Natural killer cell treated with Interleukin-12 subunit alpha and Interleukin-12 subunit beta and Interleukin-15 and Interleukin-18, amount 100 ng/mL, for 72 hours (primary cell): ENCODE data around the gene SPANXD. TPM values are rescaled to one million over a fixed set of nuclear protein-coding genes. Genes with fewer than 3 reads are reported as not detected.
"Not testable (repeated sequence)": the region's sequence is repeated elsewhere in the genome, so short reads cannot be mapped to it uniquely, and the experiment has no call there.

Experiments used
- ATAC-seq, 2 donors: fragments of 150-1000 bp; cut with Tn5 transposase in 1 of 2; sonication (Bioruptor Pico), chemical (Tn5 transposase) in 1 of 2; 2 replicates each; pipeline ENCODE4 v1.10.0; 2021
- DNase-seq: peaks from one replicate; pipeline ENCODE4 v3.0.0; 2022; ENCODE audit warnings: low spot score
- H3K27ac Mint-ChIP-seq, 2 donors: 1 replicate in 1 of 2; 2 replicates in 1 of 2; pipeline ENCODE4 v1.8.0; 2022; ENCODE audit warnings: mixed read lengths in 2 of 2, mild to moderate bottlenecking in 1 of 2, moderate library complexity in 1 of 2
- H3K27me3 Mint-ChIP-seq, 2 donors: 1 replicate in 1 of 2; 2 replicates in 1 of 2; pipeline ENCODE4 v1.8.0; 2022; ENCODE audit warnings: mixed read lengths in 2 of 2
- H3K36me3 Mint-ChIP-seq: one replicate; pipeline ENCODE4 v1.8.0; 2022; ENCODE audit warnings: mixed read lengths
- H3K4me1 Mint-ChIP-seq, 2 donors: 1 replicate in 1 of 2; 2 replicates in 1 of 2; pipeline ENCODE4 v1.8.0; 2022; ENCODE audit warnings: low read depth in 2 of 2, mixed read lengths in 2 of 2, mild to moderate bottlenecking in 1 of 2
- H3K4me3 Mint-ChIP-seq: one replicate; pipeline ENCODE4 v1.8.0; 2022; ENCODE audit warnings: mixed read lengths
- H3K9me3 Mint-ChIP-seq: 2 replicates; pipeline ENCODE4 v1.8.0; 2022; ENCODE audit warnings: mixed read lengths
- total RNA-seq, 2 donors: library from RNA; stranded (reverse); gene quantifications; one replicate each; pipeline ENCODE4 v1.2.3, GENCODE V29; 2022

SPANXD gene
- total RNA-seq = not detected

GRCh38 chrX:141698639-141699038, at the start of gene SPANXD:
Gene SPANXD (minus strand): TSS chrX:141698739. CDS start chrX:141698405, 334 bp downstream.
- not testable (repeated sequence) for H3K9me3 Mint-ChIP-seq, H3K27ac Mint-ChIP-seq, ATAC-seq, H3K4me1 Mint-ChIP-seq, H3K4me3 Mint-ChIP-seq, H3K36me3 Mint-ChIP-seq, H3K27me3 Mint-ChIP-seq, DNase-seq

GRCh38 chrX:141742666-141743065, 44.1 kb upstream of the SPANXD start:
- H3K27ac Mint-ChIP-seq = no peak overlapping the region
- no peaks in the 10 kb centered on the region for H3K4me1 Mint-ChIP-seq
- peaks cover 5% of the 10 kb centered on the region for H3K9me3 Mint-ChIP-seq
- DNase-seq = no peak
- H3K36me3 Mint-ChIP-seq = no peaks in the 10 kb centered on the region
- no peaks in the 10 kb centered on the region for H3K27me3 Mint-ChIP-seq
- H3K4me3 Mint-ChIP-seq = no peak overlapping the region
- no peak for ATAC-seq

GRCh38 chrX:141736656-141737055, 38.1 kb upstream of the SPANXD start:
- Mint-ChIP-seq H3K9me3 (no peaks in the 10 kb centered on the region), H3K27me3 (no peaks in the 10 kb centered on the region), H3K27ac (no peak overlapping the region), H3K36me3 (no peaks in the 10 kb centered on the region), H3K4me1 (no peaks in the 10 kb centered on the region), H3K4me3 (no peak overlapping the region)
- DNase-seq (no peak), ATAC-seq (no peak)

GRCh38 chrX:141733371-141733770, 34.8 kb upstream of the SPANXD start:
- ATAC-seq (no peak), DNase-seq (no peak)
- Mint-ChIP-seq H3K9me3 (no peaks in the 10 kb centered on the region), H3K4me3 (no peak overlapping the region), H3K36me3 (no peaks in the 10 kb centered on the region), H3K27me3 (no peaks in the 10 kb centered on the region), H3K4me1 (no peaks in the 10 kb centered on the region), H3K27ac (no peak overlapping the region)

GRCh38 chrX:141732031-141732430, 33.5 kb upstream of the SPANXD start:
- DNase-seq (no peak), ATAC-seq (no peak)
- Mint-ChIP-seq H3K27ac (no peak overlapping the region), H3K4me1 (no peaks in the 10 kb centered on the region), H3K9me3 (no peaks in the 10 kb centered on the region), H3K27me3 (peaks cover 0 to 2% of the 10 kb centered on the region in 2 donors), H3K4me3 (no peak overlapping the region), H3K36me3 (no peaks in the 10 kb centered on the region)

- H3K36me3 Mint-ChIP-seq = no peaks in the 10 kb centered on the region
- DNase-seq (no peak), ATAC-seq (no peak)
- peaks cover 0 to 4% of the 10 kb centered on the region in 2 donors for H3K27me3 Mint-ChIP-seq
- H3K27ac Mint-ChIP-seq = no peak overlapping the region
- H3K9me3 Mint-ChIP-seq = peaks cover 6% of the 10 kb centered on the region
- no peaks in the 10 kb centered on the region for H3K4me1 Mint-ChIP-seq
- H3K4me3 Mint-ChIP-seq = no peak overlapping the region
These were observed 25.6 kb upstream of the SPANXD start for GRCh38 chrX:141724186-141724585.

- ATAC-seq (no peak), DNase-seq (no peak)
- no peaks in the 10 kb centered on the region for H3K36me3 Mint-ChIP-seq
- H3K9me3 Mint-ChIP-seq = no peaks in the 10 kb centered on the region
- H3K4me3 Mint-ChIP-seq = no peak overlapping the region
- H3K27ac Mint-ChIP-seq = no peak overlapping the region
- H3K27me3 Mint-ChIP-seq = no peaks in the 10 kb centered on the region
- H3K4me1 Mint-ChIP-seq = no peaks in the 10 kb centered on the region
These were observed 16.1 kb upstream of the SPANXD start for GRCh38 chrX:141714680-141715079.

- Mint-ChIP-seq H3K9me3 (no peaks in the 10 kb centered on the region), H3K4me3 (no peak overlapping the region), H3K27me3 (no peaks in the 10 kb centered on the region), H3K4me1 (no peaks in the 10 kb centered on the region), H3K36me3 (no peaks in the 10 kb centered on the region), H3K27ac (no peak overlapping the region)
- ATAC-seq (no peak), DNase-seq (no peak)
These were observed 2.5 kb upstream of the SPANXD start for GRCh38 chrX:141701072-141701471.

- Mint-ChIP-seq H3K9me3 (peaks cover 6% of the 10 kb centered on the region), H3K27me3 (peaks cover 0 to 3% of the 10 kb centered on the region in 2 donors), H3K36me3 (no peaks in the 10 kb centered on the region), H3K4me3 (no peak overlapping the region), H3K4me1 (no peaks in the 10 kb centered on the region), H3K27ac (no peak overlapping the region)
- DNase-seq = no peak
- ATAC-seq = no peak
These were observed 24.6 kb downstream of the SPANXD start for GRCh38 chrX:141673946-141674345.

- Mint-ChIP-seq H3K4me3 (no peak overlapping the region), H3K9me3 (peaks cover 6% of the 10 kb centered on the region), H3K27me3 (peaks cover 0 to 3% of the 10 kb centered on the region in 2 donors), H3K4me1 (no peaks in the 10 kb centered on the region), H3K27ac (no peak overlapping the region), H3K36me3 (no peaks in the 10 kb centered on the region)
- ATAC-seq = no peak
- DNase-seq = no peak
These were observed 28.9 kb downstream of the SPANXD start for GRCh38 chrX:141669689-141670088.

GRCh38 chrX:141668371-141668770, 30.2 kb downstream of the SPANXD start:
- peaks cover 6% of the 10 kb centered on the region for H3K9me3 Mint-ChIP-seq
- H3K36me3 Mint-ChIP-seq = no peaks in the 10 kb centered on the region
- no peaks in the 10 kb centered on the region for H3K4me1 Mint-ChIP-seq
- DNase-seq (no peak), ATAC-seq (no peak)
- H3K27ac Mint-ChIP-seq = no peak overlapping the region
- peaks cover 0 to 3% of the 10 kb centered on the region in 2 donors for H3K27me3 Mint-ChIP-seq
- H3K4me3 Mint-ChIP-seq = no peak overlapping the region

- no peak for ATAC-seq
- no peaks in the 10 kb centered on the region for H3K4me1 Mint-ChIP-seq
These were observed 35.8 kb downstream of the SPANXD start for GRCh38 chrX:141662781-141663180.

GRCh38 chrX:141652286-141652685, 46.3 kb downstream of the SPANXD start:
- Mint-ChIP-seq H3K27ac (no peak overlapping the region), H3K27me3 (peaks cover 0 to 10% of the 10 kb centered on the region in 2 donors), H3K4me1 (no peaks in the 10 kb centered on the region), H3K36me3 (no peaks in the 10 kb centered on the region), H3K4me3 (no peak overlapping the region), H3K9me3 (no peaks in the 10 kb centered on the region)
- ATAC-seq (no peak), DNase-seq (no peak)

More at GRCh38 chrX:141662781-141663180, 35.8 kb downstream of the SPANXD start:
- Mint-ChIP-seq H3K27ac (no peak overlapping the region), H3K4me3 (no peak overlapping the region), H3K27me3 (no peaks in the 10 kb centered on the region), H3K9me3 (no peaks in the 10 kb centered on the region), H3K36me3 (no peaks in the 10 kb centered on the region)
- no peak for DNase-seq
